Stimulated activated CD4-positive, alpha-beta T cell treated with anti-CD3 and anti-CD28 coated beads, Interleukin-15, amount 100 ng/mL, for 48 hours (primary cell): Measurements from ENCODE around the gene CYP4X1.
"Not testable (repeated sequence)": the region's sequence is repeated elsewhere in the genome, so short reads cannot be mapped to it uniquely, and the experiment has no call there.

ENCODE experiments used
- DNase-seq, 2 donors: peaks; one replicate each; pipeline ENCODE4 v3.0.0-alpha.2; 2020; ENCODE audit warnings: low read depth in 2 of 2

The CYP4X1 gene

DNA sequence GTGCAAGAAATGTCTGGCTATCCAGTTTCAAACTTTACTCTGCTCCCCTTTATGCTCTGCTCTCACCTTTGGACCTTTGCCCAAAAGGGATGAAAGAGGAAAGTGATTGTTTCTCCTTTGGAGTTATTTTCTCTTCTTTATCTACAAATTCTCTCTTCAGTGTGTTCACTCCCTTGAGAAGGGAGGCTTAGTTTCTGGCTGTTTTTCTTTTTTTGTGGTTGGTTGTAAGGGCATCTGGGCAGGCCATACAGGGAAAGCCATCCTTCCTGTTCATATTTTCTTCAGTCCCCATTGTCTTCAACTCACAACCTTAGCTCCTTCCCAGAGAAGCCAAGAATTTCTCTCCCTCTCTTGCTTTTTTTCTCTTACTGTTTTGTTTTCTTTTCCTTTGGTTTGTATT is 46.0 kb downstream of the CYP4X1 start:
- not testable (repeated sequence) for DNase-seq

GRCh38 chr1:47089356-47089755 is 65.9 kb downstream of the CYP4X1 start:
- peak; percentile 7 to 12 for DNase-seq

- DNase-seq: not testable (repeated sequence)
These were observed 68.0 kb downstream of the CYP4X1 start for GRCh38 chr1:47091476-47091875.
